GM21786 (cell line): Measurements from ENCODE around the gene TECTA.
"Not testable (repeated sequence)": the region's sequence is repeated elsewhere in the genome, so short reads cannot be mapped to it uniquely, and the experiment has no call there.

Experiments
- ATAC-seq: cut with Tn5 transposase; IDR thresholded peaks from one replicate; pipeline ENCODE4 v1.9.1; 2021; ENCODE audit not compliant: unreplicated experiment

TECTA gene

DNA sequence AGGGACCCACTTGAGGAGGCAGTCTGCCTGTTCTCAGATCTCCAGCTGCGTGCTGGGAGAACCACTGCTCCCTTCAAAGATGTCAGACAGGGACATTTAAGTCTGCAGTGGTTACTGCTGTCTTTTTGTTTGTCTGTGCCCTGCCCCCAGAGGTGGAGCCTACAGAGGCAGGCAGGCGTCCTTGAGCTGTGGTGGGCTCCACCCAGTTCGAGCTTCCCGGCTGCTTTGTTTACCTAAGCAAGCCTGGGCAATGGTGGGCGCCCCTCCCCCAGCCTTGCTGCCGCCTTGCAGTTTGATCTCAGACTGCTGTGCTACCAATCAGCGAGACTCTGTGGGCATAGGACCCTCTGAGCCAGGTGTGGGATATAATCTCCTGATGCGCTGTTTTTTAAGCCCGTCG, 76.6 kb downstream of the TECTA start:
- ATAC-seq, result not testable (repeated sequence)

DNA sequence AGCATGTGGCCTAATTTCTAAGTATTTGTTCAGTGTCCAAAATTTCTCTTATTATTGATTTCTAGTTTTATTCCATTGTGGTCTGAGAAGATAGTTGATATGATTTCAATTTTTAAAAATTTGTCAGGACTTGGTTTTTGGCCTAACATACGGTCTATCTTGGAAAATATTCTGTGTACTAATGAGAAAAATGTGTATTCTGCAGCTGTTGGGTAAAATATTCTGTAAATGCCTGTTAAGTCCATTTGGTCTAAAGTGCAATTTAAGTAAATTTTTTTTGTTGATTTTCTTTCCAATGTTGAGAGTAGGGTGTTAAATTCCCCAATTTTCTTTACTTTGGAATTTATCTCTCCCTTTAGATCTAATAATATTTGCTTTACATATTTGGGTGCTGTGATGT, 78.3 kb downstream of the TECTA start:
- no peak for ATAC-seq

DNA sequence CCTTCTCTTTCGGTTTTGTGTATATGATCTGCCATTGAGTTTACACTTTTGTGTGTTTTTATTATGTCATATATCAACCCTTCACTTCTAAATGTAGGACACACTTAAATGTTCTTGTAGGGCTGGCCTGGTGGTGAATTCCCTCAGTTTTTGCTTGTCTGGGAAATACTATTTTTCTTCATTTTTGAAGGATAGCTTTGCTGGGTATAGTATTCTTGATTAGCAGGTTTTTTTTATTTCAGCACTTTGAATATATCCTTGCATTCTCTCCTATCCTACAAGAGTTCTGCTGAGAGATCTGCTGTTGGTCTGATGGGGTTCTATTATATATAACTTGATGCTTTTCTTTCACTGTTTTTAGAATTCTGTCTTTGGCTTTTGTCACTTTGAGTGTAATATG, 79.1 kb downstream of the TECTA start:
- ATAC-seq, result no peak

DNA sequence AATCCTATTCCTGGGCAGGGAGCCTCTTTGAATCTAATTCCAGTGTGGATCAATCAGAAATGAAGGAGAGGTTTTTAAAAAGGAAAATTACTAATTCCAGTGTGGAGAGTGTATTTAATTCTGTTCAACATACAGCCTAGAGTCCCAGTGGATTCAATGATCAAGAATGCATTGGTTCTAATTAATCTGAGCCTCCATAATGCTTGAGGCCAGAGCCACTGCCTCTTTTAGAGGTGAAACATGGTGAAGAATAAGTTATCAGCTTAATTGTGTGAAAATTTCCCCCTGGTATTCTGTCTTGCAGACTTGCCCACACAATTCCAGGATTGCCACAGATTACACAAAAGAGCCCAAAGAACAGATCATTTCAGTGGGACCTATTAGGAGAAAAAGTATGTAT, 87.7 kb downstream of the TECTA start:
- no peak for ATAC-seq

DNA sequence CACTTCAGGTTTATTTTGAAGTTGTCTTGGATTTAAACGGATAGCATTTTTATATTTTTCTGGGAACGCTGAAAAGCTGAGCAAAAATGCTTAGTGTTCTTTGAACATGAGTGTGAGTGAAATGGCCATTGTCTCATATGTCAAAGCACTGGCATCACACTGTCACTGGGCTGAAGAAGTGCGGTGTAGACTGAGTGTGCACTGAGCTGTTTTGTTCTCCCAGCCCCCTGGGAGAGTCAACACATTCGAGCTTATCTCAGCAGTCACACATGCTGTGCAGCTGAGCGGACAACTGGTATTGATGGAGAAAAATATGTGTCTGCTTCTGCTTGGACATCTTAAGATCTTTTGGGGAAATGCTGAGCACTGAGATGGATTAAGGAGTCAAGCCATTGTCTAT, 90.8 kb downstream of the TECTA start:
- ATAC-seq, result no peak

DNA sequence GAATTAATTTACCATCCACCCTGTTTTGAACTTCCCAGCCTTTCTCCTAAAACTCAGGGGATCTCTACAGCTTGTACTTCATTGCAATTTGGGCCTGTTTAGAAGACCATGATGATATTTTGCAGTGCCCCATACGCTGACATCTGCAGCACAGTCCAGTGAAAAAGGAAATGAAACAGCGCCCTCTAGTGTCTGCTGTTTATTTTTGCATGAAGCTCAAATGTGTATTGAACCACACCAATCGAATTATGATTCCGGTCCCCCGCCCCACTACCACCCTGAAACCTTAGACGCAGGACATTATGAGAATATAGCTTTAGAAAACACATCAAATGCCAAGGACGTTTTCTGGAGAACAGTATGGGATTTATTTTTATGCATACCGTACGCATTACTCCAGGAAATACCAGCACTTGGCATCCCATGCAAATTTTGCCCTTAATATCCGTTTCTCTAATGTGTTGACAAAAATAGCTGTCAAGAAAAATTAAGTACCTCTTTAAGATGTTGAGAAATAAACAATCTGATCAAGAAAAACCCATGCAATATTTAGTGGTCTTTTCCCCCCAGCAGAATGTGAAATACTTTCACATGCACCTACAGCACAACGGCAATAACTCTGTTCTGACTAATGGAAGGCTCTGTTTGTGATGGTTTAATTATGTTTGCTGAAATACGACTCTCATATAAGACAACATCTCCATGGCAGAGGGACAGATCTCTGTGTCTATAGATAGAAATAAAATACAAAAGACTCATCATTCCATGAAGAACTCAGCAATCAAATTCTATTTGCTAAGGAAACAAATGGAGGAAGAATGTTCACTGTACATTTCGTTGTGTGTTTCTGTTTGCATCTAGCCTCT, 93.9 kb downstream of the TECTA start:
- no peak for ATAC-seq

DNA sequence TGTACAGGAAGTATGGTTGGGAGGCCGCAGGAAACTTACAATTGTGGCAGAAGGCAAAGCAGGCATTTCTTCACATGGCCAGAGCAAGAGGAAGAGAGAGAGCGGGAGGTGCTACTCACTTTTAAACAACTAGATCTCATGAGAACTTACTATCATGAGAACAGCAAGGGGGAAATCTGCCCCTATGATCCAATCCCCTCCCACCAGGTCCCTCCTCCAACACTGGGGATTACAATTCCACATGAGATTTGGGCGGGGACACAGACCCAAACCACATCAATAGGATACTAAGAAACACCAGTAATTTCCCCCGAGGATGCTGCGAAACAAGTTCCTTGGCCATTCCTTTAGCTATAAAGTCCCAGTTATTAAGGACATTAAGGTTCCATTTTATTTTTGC, 97.4 kb downstream of the TECTA start:
- no peak for ATAC-seq

DNA sequence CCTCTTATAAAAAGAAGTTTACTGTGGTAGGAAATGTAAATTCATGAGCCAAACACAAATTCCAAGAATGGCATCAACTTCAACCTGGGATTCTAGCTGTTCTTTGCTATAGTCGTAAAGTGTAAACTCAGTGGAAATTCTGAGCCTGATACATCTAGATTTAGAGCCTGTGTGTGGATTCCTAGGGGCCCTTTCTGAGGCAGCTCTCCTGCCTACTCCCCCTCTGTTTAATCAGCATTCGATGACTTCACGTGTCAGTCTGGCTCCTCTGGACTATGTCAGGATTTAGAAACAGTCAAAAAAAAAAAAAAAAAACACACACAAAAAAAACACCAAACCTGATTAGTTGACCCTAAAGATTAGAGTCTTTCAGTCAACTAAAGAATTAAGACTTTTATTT, 98.5 kb downstream of the TECTA start:
- no peak for ATAC-seq

DNA sequence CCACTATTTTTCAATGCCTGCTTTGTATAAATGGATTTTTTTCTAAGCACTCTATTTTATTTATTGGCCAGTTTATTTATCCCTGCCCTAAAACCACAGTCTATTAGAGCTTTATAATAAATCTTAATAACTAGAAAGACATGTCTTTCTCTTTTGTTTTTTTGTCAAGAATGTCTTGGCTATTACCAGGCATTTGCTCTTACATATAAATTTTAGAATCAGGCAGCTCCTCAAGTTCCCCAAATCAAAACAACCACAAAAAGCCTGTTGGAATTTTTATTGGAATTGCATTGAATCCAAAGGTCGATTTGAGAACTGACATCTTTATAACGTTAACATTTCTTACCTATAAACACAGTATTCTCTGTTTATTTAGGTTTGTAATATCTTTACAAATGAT, 105.8 kb downstream of the TECTA start:
- ATAC-seq, result no peak

DNA sequence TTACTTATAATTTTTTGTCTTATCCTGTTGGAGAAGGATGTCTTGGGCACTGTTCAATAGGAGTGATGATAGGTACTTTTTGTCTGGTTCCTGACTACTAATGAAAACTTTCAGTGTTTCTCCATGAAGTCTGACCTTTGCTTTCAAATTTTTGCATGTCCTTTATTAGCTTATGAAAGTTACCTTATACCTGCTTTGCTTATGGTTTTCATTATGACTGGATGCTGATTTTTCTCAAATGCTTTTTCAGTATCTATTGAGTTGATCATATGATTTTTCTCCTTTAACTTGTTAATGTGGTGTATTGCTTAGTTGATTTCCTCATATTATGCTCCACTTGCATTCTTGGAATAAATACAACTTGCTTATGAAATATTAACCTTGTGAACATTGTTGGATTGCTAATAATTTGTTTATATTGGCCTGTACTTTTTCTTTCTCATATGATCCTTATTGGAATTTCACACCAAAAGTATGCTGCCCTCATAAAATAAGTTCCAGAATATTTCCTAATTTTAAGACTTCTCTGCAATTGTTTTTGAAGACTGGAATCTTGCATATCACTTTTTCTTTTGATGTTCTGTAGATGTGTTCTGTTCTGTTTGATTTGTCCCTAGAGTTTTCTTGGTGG, 106.6 kb downstream of the TECTA start:
- ATAC-seq, result no peak

DNA sequence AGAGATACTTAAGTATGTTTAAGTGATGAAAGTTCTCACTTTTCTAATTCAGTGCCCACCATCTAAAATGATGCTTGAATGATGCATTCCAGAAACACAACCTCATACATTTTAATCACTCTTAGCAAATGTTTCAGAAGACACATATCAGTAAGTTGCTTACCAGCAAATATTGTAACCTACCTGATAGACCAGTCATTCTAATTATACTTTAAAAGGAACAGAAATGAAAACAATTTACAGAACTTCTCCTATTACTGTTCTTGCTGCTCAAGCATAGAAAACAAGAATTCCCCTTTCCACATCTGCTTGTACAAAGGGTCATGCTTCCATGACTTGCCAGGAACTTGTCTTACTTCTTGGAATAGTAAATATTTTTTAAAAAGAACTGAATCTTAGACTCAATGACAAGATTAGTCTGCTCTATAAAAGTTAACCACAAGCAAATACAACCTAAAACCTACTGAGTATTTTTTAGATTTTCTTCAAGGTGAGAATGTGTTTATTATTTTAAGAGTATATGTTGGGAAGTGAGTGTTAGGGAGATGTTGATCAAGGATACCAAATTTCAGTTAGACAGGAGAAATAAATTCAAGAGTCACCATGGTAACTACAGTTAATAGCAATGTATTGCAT, 109.5 kb downstream of the TECTA start:
- ATAC-seq, result no peak

DNA sequence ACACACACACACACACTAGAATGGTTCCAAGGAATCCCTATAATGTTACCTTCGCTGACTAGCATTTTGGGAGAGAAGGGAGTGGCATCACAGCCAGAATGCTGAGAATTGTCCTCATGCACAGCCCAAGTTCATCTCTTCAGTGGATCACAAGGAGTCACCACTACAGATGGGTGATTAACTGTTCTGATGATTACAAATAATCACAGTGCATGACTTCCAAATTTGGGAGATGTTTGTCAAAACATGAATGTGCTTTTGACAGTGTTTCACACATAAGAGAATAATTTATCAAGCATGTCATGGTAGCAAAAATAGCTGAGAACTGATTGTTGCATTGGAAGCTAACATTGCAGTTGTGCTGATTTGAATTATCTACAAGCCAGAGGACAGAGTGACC, 110.6 kb downstream of the TECTA start:
- no peak for ATAC-seq

DNA sequence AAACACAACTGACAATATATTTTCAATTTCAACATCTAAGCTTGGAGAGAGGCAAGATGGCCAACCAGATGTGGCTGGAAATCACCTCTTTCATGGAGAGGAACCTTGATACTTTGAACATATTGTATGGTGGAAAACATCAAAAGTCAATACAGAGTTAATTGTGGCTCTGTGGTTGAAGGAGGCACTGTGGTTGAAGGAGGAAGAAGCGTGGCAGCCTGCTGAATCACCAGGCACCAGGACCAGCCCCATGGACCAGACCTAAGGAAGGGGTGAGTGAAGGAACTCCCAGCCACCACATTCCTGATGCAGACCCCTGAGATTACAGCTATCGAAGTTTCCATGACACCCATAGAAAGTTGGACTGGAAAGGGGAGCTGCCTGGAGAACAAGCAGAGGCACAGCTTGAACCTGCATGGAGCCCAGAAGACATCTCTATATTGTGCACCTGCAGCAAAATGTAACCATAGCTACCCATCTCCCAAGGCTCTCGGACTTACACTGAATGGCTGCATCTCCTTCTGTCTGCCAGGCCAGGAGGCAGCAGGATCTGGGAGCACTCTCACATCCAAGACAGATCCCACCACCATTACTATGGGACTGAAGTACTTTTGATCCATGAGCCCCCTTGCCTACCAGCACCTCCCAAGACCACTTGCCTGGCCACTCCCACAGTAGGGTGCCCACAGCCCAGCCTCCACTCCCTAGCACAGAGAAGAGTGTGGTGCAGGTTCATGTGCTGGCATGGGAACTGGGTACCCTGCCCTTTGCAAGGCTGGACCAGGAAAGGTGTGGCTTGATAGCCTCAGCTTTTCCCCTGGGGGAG, 111.7 kb downstream of the TECTA start:
- ATAC-seq, result no peak

DNA sequence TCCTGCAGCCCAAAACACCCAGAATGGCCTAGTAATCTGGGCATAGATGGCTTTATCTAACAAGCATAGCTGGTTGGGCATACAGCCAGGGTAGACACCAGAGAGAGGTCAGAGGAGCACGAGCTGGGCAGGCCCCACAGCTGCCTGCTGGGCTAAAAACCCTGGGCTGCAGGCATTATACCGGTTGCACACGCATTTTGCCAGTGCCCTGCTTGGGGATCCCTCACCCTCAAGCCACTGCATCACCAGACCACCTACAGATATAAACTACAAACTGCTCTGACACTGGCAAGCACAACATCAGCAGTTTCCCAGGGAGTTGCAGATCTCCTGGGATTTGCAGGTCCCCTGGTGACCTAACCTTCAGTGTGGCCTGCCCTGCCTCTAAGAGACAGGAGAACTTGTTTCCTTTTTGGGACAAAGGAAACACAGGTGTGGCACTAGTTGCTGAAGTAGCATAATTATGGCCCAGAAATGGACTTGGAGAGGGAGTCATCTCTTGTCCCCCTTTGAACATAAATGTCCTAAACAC, 112.4 kb downstream of the TECTA start:
- ATAC-seq, result no peak

DNA sequence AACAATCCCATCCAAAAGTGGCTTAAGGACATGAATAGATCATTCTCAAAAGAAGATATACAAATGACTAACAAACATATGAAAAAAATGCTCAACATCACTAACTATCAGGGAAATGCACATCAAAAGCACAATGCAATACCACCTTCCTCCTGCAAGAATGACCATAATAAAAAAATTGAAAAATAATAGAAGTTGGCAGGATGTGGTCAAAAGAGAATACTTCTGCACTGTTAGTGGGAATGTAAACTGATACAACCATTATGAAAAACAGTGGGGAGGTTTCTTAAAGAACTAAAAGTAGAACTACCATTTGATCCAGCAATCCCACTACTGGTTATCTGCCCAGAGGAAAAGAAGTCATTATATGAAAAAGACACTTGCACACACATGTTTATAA, 113.8 kb downstream of the TECTA start:
- no peak for ATAC-seq

DNA sequence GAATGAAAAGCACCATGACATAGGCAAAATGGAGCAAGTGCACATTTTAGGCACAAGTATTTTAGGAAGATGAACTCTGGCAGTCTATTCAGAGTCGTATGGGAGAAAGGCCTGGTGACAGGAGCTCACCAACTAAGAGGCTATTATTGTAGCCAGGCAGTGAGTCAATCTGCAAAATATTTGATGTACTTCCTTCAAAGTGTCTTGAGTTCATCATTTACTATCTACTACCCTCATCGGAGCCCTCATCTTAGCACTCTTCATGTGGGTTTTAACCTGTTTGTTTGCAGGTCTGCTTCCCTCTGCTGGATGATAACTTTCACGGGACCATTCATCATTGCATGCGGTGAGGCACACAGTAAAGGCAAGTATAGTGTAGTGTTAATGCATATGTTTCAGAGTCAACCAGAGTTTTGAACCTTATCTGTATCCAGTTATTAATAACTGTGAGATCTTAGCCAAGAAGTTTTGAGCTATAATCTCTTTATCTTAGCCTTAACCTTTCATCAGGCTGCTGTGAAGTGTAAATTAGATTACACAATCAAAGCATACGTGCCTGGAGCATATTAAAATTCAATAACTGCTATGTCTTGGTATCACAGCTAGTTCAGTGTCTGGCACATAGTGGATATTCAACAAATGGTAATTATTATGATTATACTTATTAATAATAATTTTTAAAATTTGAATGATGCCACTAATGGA, 120.6 kb downstream of the TECTA start:
- ATAC-seq, result no peak

DNA sequence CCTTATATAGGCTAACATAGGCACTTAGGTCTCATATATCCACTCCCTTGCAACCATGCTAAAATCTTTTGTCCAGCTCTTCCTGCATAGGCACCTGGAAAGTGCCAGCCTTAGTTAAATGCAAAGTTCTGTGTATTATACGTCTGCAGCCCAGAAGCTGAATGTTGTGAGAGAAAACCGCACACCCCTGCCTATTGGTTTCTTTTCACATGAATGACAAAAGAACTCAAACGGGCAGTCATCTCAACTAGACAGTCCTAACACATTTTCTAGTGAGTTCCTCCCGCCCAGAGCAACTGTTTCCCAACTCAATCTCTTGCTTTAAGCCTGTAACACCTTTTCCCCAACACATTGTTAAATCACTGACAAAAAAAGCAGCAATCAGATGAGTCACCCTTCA, 122.1 kb downstream of the TECTA start:
- ATAC-seq, result no peak

DNA sequence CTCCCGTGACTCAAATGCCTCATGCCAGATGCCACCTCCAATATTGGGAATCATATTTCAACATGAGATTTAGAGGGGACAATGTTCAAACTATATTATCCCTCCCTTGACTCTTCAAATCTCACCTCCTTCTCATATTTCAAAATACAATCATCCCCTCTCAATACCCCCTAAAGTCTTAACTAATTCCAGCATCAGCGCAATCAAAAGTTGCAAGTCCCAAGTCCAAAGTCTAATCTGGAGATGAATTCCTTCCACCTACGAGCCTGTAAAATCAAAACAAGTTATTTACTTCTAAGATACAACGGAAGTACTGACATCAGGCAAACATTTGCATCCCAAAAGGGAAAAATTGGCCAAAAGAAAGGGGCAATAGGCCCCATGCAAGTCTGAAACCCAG, 124.3 kb downstream of the TECTA start:
- ATAC-seq, result no peak

DNA sequence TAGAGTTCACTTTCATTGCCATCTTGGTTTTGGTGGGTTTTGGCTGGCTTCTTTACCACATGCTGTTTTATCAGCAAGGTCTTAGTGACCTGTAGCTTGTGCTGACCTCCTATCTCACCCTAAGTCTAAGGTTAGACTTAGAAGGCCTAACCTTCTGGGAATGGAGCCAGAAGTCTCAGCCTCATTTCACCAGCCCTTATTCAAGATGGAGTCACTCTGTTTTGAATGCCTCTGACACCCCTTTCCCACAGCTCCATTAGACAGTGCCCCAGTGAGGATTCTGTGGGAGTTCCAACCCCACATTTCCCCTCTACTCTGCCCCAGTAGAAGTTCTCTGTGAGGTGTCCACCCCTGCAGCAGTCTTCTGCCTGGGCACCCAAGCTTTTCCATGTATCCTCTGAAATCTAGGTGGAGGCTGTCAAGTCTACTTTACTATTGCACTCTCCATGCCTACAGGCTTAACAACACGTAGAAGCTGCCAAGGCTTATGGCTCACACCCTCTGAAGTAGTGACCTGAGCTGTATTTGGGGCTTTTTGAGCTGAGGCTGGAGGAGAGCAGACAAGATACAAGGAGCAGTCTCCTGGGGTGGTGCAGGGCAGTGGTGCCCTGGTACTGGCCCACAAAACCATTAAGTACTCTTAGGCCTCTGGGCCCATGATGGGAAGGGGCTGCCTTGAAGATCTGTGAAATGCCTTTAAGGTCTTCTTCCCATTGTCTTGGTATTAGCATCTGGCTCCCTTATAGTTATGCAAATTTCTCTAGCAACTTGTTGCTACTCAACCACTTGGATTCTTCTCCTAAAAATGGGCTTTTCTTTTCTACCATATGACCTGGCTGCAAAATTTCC, 125.6 kb downstream of the TECTA start:
- no peak for ATAC-seq

DNA sequence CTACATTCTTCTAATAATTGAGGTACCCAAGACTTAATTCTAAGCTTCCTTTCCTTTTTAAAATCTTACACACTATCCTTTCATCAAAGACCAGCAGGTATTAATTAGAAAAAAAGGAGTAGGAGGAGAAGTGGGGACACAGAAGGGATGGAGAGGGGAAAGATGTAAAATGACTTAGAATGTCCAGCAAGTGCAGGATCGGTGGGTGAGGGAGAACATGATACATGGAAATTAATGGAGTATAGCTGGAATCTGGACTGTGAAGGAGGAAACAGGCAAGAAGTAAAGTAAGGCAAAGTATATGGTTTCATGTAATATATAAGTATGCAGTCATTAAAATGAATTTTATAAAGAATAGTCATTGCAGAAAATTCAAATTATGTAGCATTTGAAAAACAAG, 127.8 kb downstream of the TECTA start:
- no peak for ATAC-seq
